ENCODE results near the gene PTHLH. TPM values are rescaled to one million over a fixed set of nuclear protein-coding genes. Genes with fewer than 3 reads are reported as not detected.

Gene PTHLH
- total and polyA plus RNA-seq, 2 donors (not counting 3 experiments of a cell fraction or from before 2014, with no cell fraction given) = 0.60 to 0.65 TPM

DNA sequence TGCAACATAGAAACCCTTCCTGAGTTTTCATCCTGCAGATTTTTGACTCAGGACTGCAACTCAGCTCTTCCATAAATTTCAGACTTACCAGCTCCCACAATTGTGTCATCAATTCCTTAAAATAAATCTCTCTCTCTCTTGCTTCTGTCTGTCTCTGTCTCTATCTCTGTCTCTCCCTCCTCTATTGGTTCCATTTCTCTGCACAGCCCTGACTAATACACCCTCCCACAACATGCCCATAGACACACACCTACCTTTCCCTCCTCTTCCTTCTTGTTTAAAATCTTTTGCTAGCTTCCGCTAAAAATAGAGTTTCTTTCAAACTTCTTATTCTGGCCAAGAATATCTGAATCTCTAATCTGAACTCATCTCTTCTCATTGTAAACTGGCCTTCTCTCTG, 22.9 kb upstream of the PTHLH start:
- intact Hi-C loops (cut with micrococcal nuclease) = no loop called here
- Histone ChIP-seq H4K20me1 (replicated peaks; ENCODE audit: control insufficient read depth, extremely low read depth, insufficient read depth, low read length) (no peaks in the 10 kb centered on the region), H3K79me2 (ENCODE audit: control insufficient read depth, insufficient read depth, low read length) (no peaks in the 10 kb centered on the region), H3K9ac (replicated peaks; ENCODE audit: extremely low read depth, insufficient read depth, low read length) (no peak overlapping the region), H3K4me3 (replicated peaks in 1 of 3; ENCODE audit: insufficient read depth in 1 of 3, low read depth in 1 of 3, low read length in 3 of 3) (no peak overlapping the region), H2AFZ (ENCODE audit: low read depth, low read length) (no peak overlapping the region), H3K9me3 (replicated peaks; ENCODE audit: control insufficient read depth, insufficient read depth, low read length) (no peaks in the 10 kb centered on the region), H3K9me1 (replicated peaks; ENCODE audit: control insufficient read depth, extremely low read depth, insufficient read depth, low read length) (no peaks in the 10 kb centered on the region), H3K27me3 (ENCODE audit: control insufficient read depth in 2 of 2, insufficient read depth in 2 of 2, low read length in 2 of 2) (no peaks in the 10 kb centered on the region), H3K27ac (ENCODE audit: insufficient read depth, low read depth, low read length) (no peak overlapping the region), H3K4me1 (ENCODE audit: control insufficient read depth, extremely low read depth, insufficient read depth, low read length) (no peaks in the 10 kb centered on the region), H3K4me2 (ENCODE audit: insufficient read depth, low read length) (no peak overlapping the region), H3K36me3 (ENCODE audit: control insufficient read depth in 2 of 2, extremely low read depth in 1 of 2, insufficient read depth in 2 of 2, low read length in 2 of 2) (no peaks in the 10 kb centered on the region)
- TF ChIP-seq POLR2A (IDR thresholded peaks at IDR 0.05; ENCODE audit: low read depth, low read length) (no peak), EZH2 (IDR thresholded peaks at IDR 0.05; ENCODE audit: borderline replicate concordance, low read depth, low read length, severe bottlenecking) (no peak), GATA2 (IDR thresholded peaks at IDR 0.05; ENCODE audit: insufficient read depth, insufficient read length, low read depth, low read length) (no peak), JUN (IDR thresholded peaks at IDR 0.05; ENCODE audit: borderline replicate concordance, insufficient read depth, insufficient read length, low read depth) (no peak), FOS (IDR thresholded peaks at IDR 0.05; ENCODE audit: borderline replicate concordance, insufficient read depth, low read length) (no peak), POLR2AphosphoS5 (IDR thresholded peaks at IDR 0.05; ENCODE audit: insufficient read depth, low read depth, low read length) (no peak)
- TF ChIP-seq, protein P1, sequence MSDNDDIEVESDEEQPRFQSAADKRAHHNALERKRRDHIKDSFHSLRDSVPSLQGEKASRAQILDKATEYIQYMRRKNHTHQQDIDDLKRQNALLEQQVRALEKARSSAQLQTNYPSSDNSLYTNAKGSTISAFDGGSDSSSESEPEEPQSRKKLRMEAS (IDR thresholded peaks at IDR 0.05; ENCODE audit: insufficient read depth, insufficient read length) = no peak
- TF ChIP-seq, protein P2, sequence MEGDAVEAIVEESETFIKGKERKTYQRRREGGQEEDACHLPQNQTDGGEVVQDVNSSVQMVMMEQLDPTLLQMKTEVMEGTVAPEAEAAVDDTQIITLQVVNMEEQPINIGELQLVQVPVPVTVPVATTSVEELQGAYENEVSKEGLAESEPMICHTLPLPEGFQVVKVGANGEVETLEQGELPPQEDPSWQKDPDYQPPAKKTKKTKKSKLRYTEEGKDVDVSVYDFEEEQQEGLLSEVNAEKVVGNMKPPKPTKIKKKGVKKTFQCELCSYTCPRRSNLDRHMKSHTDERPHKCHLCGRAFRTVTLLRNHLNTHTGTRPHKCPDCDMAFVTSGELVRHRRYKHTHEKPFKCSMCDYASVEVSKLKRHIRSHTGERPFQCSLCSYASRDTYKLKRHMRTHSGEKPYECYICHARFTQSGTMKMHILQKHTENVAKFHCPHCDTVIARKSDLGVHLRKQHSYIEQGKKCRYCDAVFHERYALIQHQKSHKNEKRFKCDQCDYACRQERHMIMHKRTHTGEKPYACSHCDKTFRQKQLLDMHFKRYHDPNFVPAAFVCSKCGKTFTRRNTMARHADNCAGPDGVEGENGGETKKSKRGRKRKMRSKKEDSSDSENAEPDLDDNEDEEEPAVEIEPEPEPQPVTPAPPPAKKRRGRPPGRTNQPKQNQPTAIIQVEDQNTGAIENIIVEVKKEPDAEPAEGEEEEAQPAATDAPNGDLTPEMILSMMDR (IDR thresholded peaks at IDR 0.05; ENCODE audit: extremely low read depth in 1 of 2, insufficient read depth in 1 of 2, low read depth in 1 of 2, low read length in 2 of 2) = no peak
- ChIA-PET POLR2A (no interaction called here), CTCF (interaction anchor here (0.7 kb wide), 1 partner anchor 22 kb away, joined by 3 read pairs; no protein-coding TSS in a partner anchor)
- dilution Hi-C loops (cut with MboI; ENCODE audit: extremely low pct_ligation_motif_present, low sequenced_read_pairs) = no loop called here
- no peak for DNase-seq (ENCODE audit: low read depth, low spot score)
- BruUV-seq (replicated peaks) = no TSS peak
- no peak for FAIRE-seq
